HG02938 (cell line): Measurements from ENCODE around the gene MCTP1.

Source experiments
- ATAC-seq: cut with Tn5 transposase; IDR thresholded peaks from one replicate; pipeline ENCODE4 v1.9.1; 2021; ENCODE audit warnings: mild to moderate bottlenecking, moderate library complexity; ENCODE audit not compliant: unreplicated experiment

Gene MCTP1

DNA sequence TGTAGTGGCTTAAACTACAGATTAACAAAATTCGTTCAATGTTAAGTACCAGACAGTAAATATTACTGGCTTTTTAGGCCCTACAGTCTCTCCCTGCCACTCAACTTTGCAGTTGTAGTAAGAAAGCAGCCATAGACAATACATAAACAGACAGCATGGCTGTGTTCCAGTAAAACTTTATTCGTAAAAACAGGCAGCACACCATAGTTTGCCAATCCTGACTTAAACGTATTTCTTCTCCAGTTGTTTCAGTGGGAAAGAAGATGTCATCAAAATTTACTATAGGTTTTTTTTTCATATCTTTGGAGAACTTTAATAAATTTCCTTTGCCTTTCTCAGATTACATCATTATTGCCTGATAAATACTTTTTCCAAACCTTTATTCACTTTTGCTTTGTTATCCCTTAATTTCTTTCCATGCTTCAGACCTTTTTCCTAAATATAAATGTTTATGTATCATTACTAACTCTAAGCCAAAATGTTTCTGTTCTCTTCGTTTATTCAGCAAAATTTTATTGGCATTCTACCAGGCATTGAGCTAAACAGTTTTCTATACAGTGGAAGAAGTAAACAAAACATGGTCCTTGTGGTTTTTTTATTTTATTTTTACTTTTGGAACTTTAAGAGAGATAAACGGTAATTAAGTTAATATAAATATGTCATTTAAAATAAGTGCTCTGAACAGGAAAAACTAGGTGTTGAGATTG is 601.9 kb downstream of the MCTP1 start:
- no peak for ATAC-seq

DNA sequence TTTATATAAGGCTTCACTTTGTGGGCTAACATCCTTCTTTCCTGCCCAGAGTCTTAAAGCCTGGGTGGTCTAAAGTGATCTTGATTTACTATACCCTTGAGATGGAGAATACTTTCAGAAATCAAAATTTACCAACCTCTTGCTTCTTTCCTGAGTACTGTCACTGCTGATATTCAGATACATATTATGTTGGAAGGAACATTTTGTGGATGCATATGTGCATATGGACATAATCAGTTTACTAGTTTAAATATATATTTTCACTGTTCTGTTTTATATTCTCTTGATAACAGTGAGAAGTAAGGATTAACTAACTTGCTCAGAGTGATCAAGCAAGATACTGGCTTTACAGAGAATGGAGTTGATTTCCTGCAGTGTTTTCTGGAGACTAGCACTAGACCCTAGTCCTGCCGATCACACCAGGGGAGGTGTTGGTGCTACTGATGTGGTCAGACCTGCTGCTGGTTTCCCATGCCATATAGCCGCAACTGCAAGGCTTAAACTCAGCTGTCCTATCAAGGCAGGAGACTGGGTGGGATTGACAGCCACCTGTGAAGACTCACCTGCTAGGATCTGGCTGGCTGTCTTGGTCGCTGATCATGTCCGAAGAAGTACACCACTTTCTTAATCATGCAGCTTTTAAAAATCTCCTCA is 608.8 kb downstream of the MCTP1 start:
- no peak for ATAC-seq

DNA sequence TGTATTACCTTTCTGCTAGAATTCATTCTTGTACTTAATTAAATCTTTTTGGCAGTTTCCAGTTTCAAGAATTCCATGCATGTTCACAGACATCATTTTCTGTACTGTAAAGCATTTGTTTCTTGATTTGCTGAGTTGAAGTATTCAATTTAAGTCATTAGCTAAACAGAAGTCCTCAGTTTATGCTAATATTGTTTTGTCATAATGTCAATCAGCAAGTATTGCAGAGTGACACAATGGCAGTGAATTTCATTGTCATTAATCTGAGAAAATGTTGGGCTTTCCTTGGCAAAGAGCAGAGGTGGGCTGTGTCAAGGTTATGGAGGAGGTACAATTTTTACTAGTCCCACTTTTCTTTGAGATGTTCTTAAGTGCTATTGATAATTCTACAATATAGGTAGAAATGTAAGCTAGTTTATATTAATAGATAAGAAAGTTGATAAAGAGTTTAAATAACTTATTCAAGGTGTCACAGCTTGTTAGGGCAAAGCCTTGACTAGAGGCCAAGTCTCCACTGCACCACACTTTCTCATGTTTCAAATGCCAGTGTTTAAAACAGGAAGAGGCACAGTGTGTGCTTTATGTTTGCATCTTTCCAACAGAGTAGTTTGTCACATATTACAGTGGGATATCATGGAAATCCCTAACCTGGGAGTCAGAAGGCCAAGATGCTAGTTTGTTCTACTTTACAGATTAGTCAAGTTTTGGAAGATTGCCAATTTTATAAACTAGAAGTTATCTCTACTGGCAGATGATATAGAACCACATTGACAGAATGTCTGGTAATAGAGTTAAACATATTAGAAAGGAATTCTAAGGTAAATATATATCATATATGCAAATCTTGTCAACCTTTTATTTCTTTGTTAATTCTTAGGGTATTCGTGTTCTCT is 610.2 kb downstream of the MCTP1 start:
- no peak for ATAC-seq

DNA sequence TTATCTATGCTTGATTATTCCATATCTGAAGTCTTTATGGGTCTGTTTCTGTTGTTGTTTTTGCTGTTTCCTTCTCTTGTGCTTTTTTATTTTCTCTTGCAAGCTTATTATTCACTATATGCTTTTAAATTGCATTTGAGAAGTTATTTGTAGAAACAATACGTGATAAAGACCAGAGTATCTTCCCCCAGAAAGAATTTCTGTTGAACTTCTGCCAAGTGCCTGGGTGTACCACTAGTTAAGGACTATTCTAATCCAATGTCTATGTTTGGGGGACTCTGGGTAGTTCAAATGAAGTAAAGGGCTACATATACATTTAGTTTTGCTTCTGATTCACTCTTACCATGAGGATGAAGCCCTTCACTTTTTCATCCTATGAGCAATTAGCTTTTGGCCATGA is 612.1 kb downstream of the MCTP1 start:
- ATAC-seq = no peak

DNA sequence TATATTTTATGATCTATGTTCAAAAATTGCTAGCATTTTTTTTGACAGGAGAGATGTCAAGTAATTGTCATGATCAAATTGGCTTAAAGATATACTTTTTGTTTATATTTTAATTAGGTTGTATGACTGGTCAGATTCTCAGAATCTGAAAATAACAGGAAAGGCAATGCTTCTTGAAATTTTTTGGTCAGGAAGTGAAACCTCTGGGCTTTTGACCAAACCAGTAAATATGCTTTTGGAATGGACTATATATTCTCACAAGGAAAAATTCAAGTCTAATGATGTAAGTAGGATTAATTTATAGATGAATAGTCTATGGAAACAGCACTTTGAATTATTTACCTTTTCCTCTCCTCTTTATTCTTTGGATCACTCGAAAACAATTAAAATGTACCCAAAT is 614.2 kb downstream of the MCTP1 start:
- no peak for ATAC-seq

DNA sequence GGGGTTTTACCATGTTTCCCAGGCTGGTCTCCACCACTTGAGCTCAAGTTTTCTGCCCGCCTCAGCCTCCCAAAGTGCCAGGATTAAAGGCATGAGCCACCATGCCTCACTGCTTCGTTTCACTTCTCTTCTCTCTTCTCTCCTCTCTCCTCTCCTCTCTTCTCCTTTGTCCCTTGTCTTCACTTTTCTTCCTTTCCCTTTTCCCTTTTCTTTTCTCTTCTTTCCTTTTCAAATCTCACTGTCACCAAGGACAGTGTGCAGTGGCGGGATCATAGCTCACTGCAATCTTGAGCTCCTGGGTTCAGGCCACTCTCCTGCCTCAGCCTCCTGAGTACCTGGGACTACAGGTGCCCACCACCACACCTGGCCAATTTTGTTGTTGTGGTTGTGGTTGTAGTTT is 617.0 kb downstream of the MCTP1 start:
- no peak for ATAC-seq

DNA sequence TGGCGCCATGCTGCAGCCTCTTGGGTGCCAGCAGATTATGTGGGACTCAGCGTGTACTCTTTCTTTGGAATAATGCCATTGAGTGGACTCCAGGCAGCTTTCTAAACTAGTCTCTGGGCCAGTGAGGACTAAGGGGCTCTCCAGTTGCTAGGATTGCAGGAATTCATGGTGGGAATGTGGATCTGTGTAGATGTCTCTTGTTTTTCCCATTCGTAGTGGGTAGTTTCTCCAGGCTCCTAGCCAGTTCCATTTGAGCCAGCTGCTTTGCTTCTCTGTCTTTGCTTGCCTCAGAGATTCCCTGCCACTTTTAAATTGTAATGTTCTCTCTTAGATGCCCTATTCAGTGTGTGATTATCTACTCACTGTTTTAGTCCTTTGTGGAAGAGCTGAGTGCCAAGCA is 623.8 kb downstream of the MCTP1 start:
- ATAC-seq = no peak

DNA sequence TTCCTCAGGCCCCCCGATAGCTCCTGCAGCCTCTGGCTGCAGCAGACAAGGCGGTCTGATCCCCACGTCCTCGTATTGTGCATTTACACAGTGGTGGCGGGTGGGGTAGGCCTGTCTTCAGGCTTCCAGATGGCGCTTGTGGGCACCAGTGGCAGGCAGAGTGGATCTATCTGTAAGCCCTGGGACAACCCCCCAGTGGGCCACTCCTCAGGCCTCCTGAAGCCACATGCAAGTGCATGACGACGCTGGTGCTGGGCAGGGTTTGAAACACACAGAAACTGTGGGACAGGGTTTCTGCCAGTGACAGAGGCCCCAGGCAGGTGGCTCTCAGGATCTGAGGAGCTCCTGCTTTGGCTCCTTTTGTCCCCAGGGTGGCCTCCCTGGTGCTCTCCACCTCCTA is 624.4 kb downstream of the MCTP1 start:
- ATAC-seq = no peak

DNA sequence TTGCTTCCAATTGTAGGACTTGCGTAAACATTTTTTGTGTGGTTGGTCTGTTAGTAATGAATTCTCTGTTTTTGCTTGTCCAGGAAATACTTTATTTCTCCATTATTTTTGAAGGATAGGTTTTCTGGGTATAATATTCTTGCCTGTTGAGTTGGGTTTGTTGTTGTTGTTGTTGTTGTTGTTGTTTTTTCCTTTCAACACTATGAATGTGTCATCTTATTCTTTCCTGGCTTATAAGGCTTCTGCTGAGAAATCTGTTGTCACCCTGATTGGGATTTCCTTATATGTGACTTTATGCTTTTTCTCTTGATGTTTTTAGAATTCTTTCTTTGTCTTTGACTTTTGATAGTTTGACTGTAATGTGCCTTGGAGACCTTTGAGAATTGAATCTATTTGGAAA is 626.6 kb downstream of the MCTP1 start:
- ATAC-seq = no peak
